ENCODE results near the gene RGS7. TPM values are rescaled to one million over a fixed set of nuclear protein-coding genes. Genes with fewer than 3 reads are reported as not detected.

Gene RGS7
- total and polyA plus RNA-seq, 7 donors = 0.04 TPM; not detected in 6

- no peaks in the 10 kb centered on the region for H3K9me3 ChIP-seq
- no peak overlapping the region for H3K4me3 ChIP-seq
- no peaks in the 10 kb centered on the region for H3K27me3 ChIP-seq (ENCODE audit: insufficient read depth in 3 of 3, low read length in 2 of 3)
- no peak for TF ChIP-seq CTCF (IDR thresholded peaks at IDR 0.05)
- WGBS, 3 donors = 69 to 74% (median 72%) methylated on average over 6 of the region's 6 CpGs
- ATAC-seq = no peak
- no peaks in the 10 kb centered on the region for H3K4me1 ChIP-seq
- intact Hi-C loops (cut with DNase I) = no loop called here
- DNase-seq = no peak
- H3K36me3 ChIP-seq (ENCODE audit: insufficient read depth in 1 of 2, low read depth in 1 of 2) = no peaks in the 10 kb centered on the region
- H3K27ac ChIP-seq = no peak overlapping the region
Measured at GRCh38 chr1:241086686-241087085, 270.3 kb downstream of the RGS7 start.

- TF ChIP-seq CTCF (IDR thresholded peaks at IDR 0.05) = no peak
- intact Hi-C loops (cut with DNase I) = no loop called here
- Histone ChIP-seq H3K9me3 (no peaks in the 10 kb centered on the region), H3K4me3 (no peak overlapping the region), H3K4me1 (no peaks in the 10 kb centered on the region), H3K27me3 (ENCODE audit: insufficient read depth in 3 of 3, low read length in 2 of 3) (no peaks in the 10 kb centered on the region), H3K27ac (no peak overlapping the region), H3K36me3 (ENCODE audit: insufficient read depth in 1 of 2, low read depth in 1 of 2) (no peaks in the 10 kb centered on the region)
- no peak for ATAC-seq
- no peak for DNase-seq
- WGBS, 3 donors = 87 to 93% (median 89%) methylated on average over 3 of the region's 3 CpGs
Measured at GRCh38 chr1:241083285-241083684, 273.7 kb downstream of the RGS7 start.

GRCh38 chr1:241081473-241081872 is 275.5 kb downstream of the RGS7 start:
- no peak overlapping the region for H3K27ac ChIP-seq
- H3K9me3 ChIP-seq = no peaks in the 10 kb centered on the region
- no peaks in the 10 kb centered on the region for H3K36me3 ChIP-seq (ENCODE audit: insufficient read depth in 1 of 2, low read depth in 1 of 2)
- no peak overlapping the region for H3K4me3 ChIP-seq
- DNase-seq (no peak), ATAC-seq (no peak)
- H3K4me1 ChIP-seq = no peaks in the 10 kb centered on the region
- no peaks in the 10 kb centered on the region for H3K27me3 ChIP-seq (ENCODE audit: insufficient read depth in 3 of 3, low read length in 2 of 3)
- TF ChIP-seq CTCF (IDR thresholded peaks at IDR 0.05) = no peak
- intact Hi-C loops (cut with DNase I) = no loop called here
- 52 to 58% (median 56%) methylated on average over 2 of the region's 2 CpGs for WGBS, 3 donors

GRCh38 chr1:241079459-241079858 is 277.5 kb downstream of the RGS7 start:
- Histone ChIP-seq H3K36me3 (ENCODE audit: insufficient read depth in 1 of 2, low read depth in 1 of 2) (no peaks in the 10 kb centered on the region), H3K9me3 (no peaks in the 10 kb centered on the region), H3K27ac (no peak overlapping the region), H3K4me3 (no peak overlapping the region), H3K4me1 (no peaks in the 10 kb centered on the region), H3K27me3 (ENCODE audit: insufficient read depth in 3 of 3, low read length in 2 of 3) (no peaks in the 10 kb centered on the region)
- ATAC-seq (no peak), DNase-seq (no peak)
- WGBS, 3 donors = 83 to 97% (median 93%) methylated on average over 1 of the region's 1 CpG
- no peak for TF ChIP-seq CTCF (IDR thresholded peaks at IDR 0.05)
- intact Hi-C loops (cut with DNase I) = no loop called here

GRCh38 chr1:241079047-241079446 is 278.0 kb downstream of the RGS7 start:
- no peaks in the 10 kb centered on the region for H3K27me3 ChIP-seq (ENCODE audit: insufficient read depth in 3 of 3, low read length in 2 of 3)
- intact Hi-C loops (cut with DNase I) = no loop called here
- no peaks in the 10 kb centered on the region for H3K36me3 ChIP-seq (ENCODE audit: insufficient read depth in 1 of 2, low read depth in 1 of 2)
- 61 to 67% (median 66%) methylated on average over 8 of the region's 8 CpGs for WGBS, 3 donors
- H3K4me1 ChIP-seq = no peaks in the 10 kb centered on the region
- no peak for ATAC-seq
- H3K4me3 ChIP-seq = no peak overlapping the region
- no peaks in the 10 kb centered on the region for H3K9me3 ChIP-seq
- no peak for DNase-seq
- no peak for TF ChIP-seq CTCF (IDR thresholded peaks at IDR 0.05)
- no peak overlapping the region for H3K27ac ChIP-seq

All from psoas muscle (tissue), 8 donors.